IMR-90 (cell line): Measurements from ENCODE around the gene DENND1B. TPM values are rescaled to one million over a fixed set of nuclear protein-coding genes. Genes with fewer than 3 reads are reported as not detected.

Source experiments
- ATAC-seq: fragments of 200-7000 bp; cut with Tn5 transposase; 2 replicates; pipeline ENCODE4 v1.9.1; 2020; ENCODE audit warnings: low read depth, mild to moderate bottlenecking, moderate library complexity
- BruUV-seq: library from RNA; stranded (reverse); fragments of 400-500 nt; replicated peaks from 2 replicates; lab custom pipeline; 2021; lab: Mats Ljungman, UMichigan
- CTCF ChIA-PET: fragments of 300-600 bp; formaldehyde crosslinking; extraction: SDS; loops from one replicate; lab custom pipeline; 2021; ENCODE audit warnings: antibody characterized with exemption; lab: Yijun Ruan, JAX
- POLR2A ChIA-PET: fragments of 300-600 bp; sonication (Branson Sonifier 250); formaldehyde crosslinking; loops from one replicate; lab custom pipeline; 2022; ENCODE audit warnings: antibody characterized with exemption; ENCODE audit not compliant: unreplicated experiment; lab: Charles Lee
- DNase-seq: peaks from one replicate; pipeline ENCODE4 v3.0.0; 2013
- H2AFZ ChIP-seq: replicated peaks from 2 replicates; pipeline ENCODE3; 2013; ENCODE audit warnings: low read length, mild to moderate bottlenecking; ENCODE audit not compliant: poor library complexity
- H2AK5ac ChIP-seq: 2 replicates; pipeline ENCODE4 v1.6.1; 2013; ENCODE audit warnings: low read depth, low read length, inconsistent platforms
- H2AK9ac ChIP-seq: replicated peaks from 2 replicates; pipeline ENCODE3; 2013; ENCODE audit warnings: mild to moderate bottlenecking, low read depth, low read length, moderate library complexity; ENCODE audit not compliant: poor library complexity
- H2BK120ac ChIP-seq: 2 replicates; pipeline ENCODE4 v1.6.1; 2013; ENCODE audit warnings: low read depth, low read length, inconsistent platforms
- H2BK15ac ChIP-seq: 3 replicates; pipeline ENCODE4 v1.6.1; 2013; ENCODE audit warnings: low read depth, low read length, inconsistent platforms
- H2BK20ac ChIP-seq: 2 replicates; pipeline ENCODE4 v1.6.1; 2013; ENCODE audit warnings: low read depth, mild to moderate bottlenecking, inconsistent platforms, low read length, moderate library complexity
- H2BK5ac ChIP-seq: 2 replicates; pipeline ENCODE4 v1.6.1; 2013; ENCODE audit warnings: mild to moderate bottlenecking, low read depth, low read length, inconsistent platforms; ENCODE audit not compliant: poor library complexity, severe bottlenecking
- H3K14ac ChIP-seq: replicated peaks from 2 replicates; pipeline ENCODE4 v1.6.1; 2013; ENCODE audit warnings: low read depth, low read length, inconsistent platforms
- H3K18ac ChIP-seq: 2 replicates; pipeline ENCODE4 v1.6.1; 2013; ENCODE audit warnings: low read depth, low read length, control low read depth
- H3K23ac ChIP-seq: 2 replicates; pipeline ENCODE4 v1.6.1; 2013; ENCODE audit warnings: low read depth, low read length, inconsistent platforms
- H3K27ac ChIP-seq: 2 replicates; pipeline ENCODE4 v1.5.1; 2013; ENCODE audit warnings: mild to moderate bottlenecking, control low read depth, low read length; ENCODE audit not compliant: insufficient read depth
- H3K27me3 ChIP-seq: 2 replicates; pipeline ENCODE4 v1.6.1; 2013; ENCODE audit warnings: low read length; ENCODE audit not compliant: control insufficient read depth, insufficient read depth
- H3K36me3 ChIP-seq: 2 replicates; pipeline ENCODE4 v1.6.1; 2013; ENCODE audit warnings: low read length, mixed read lengths; ENCODE audit not compliant: control insufficient read depth, insufficient read depth
- H3K4ac ChIP-seq: 2 replicates; pipeline ENCODE4 v1.6.1; 2013; ENCODE audit warnings: low read depth, low read length, inconsistent platforms
- H3K4me1 ChIP-seq: 2 replicates; pipeline ENCODE4 v1.6.1; 2013; ENCODE audit warnings: low read length, mixed read lengths; ENCODE audit not compliant: control insufficient read depth, insufficient read depth
- H3K4me2 ChIP-seq: 2 replicates; pipeline ENCODE4 v1.6.1; 2013; ENCODE audit warnings: low read depth, mild to moderate bottlenecking, control low read depth, low read length, moderate library complexity
- H3K4me3 ChIP-seq: 2 replicates; pipeline ENCODE4 v1.5.1; 2013; ENCODE audit warnings: low read depth, mild to moderate bottlenecking, control low read depth, low read length, moderate library complexity; ENCODE audit not compliant: insufficient read depth
- H3K56ac ChIP-seq: 2 replicates; pipeline ENCODE4 v1.6.1; 2013; ENCODE audit warnings: low read length, inconsistent platforms; ENCODE audit not compliant: insufficient read depth; ENCODE audit errors: extremely low read depth
- H3K79me1 ChIP-seq, 2 experiments: 2 replicates each; pipeline ENCODE4 v1.6.1; 2013; ENCODE audit warnings: low read length in 2 of 2, inconsistent platforms in 1 of 2, low read depth in 1 of 2
- H3K9ac ChIP-seq: 2 replicates; pipeline ENCODE4 v1.6.1; 2013; ENCODE audit warnings: low read depth, low read length, control low read depth
- H3K9me1 ChIP-seq: 2 replicates; pipeline ENCODE4 v1.6.1; 2013; ENCODE audit warnings: low read length, inconsistent platforms; ENCODE audit not compliant: insufficient read depth
- H3K9me3 ChIP-seq: 2 replicates; pipeline ENCODE4 v1.6.1; 2013; ENCODE audit warnings: low read length; ENCODE audit not compliant: control insufficient read depth, insufficient read depth
- H4K20me1 ChIP-seq: 2 replicates; pipeline ENCODE4 v1.6.1; 2013; ENCODE audit warnings: low read length, inconsistent platforms; ENCODE audit not compliant: insufficient read depth
- H4K5ac ChIP-seq: 2 replicates; pipeline ENCODE4 v1.6.1; 2013; ENCODE audit warnings: mild to moderate bottlenecking, low read depth, low read length, control low read depth
- H4K8ac ChIP-seq, 2 experiments: 2 replicates each; pipeline ENCODE4 v1.6.1; 2013; ENCODE audit warnings: low read depth in 2 of 2, low read length in 2 of 2, control low read depth in 1 of 2, inconsistent platforms in 1 of 2
- H4K91ac ChIP-seq: 2 replicates; pipeline ENCODE4 v1.6.1; 2013; ENCODE audit warnings: low read depth, low read length, inconsistent platforms; ENCODE audit not compliant: insufficient read depth
- BHLHE40 ChIP-seq: fragments of 150-350 bp; IDR thresholded peaks from 2 replicates; pipeline ENCODE4 v1.6.1; 2016; ENCODE audit warnings: mild to moderate bottlenecking, low read depth, low read length
- CEBPB ChIP-seq: IDR thresholded peaks from 2 replicates; pipeline ENCODE4 v1.6.1; 2012; ENCODE audit warnings: low read depth, low read length, improper control_type of control experiment
- CHD1 ChIP-seq: IDR thresholded peaks from 2 replicates; pipeline ENCODE4 v1.6.1; 2012; ENCODE audit warnings: low read depth, low read length, improper control_type of control experiment
- ELK1 ChIP-seq: fragments of 150-350 bp; IDR thresholded peaks from 2 replicates; pipeline ENCODE4 v1.6.1; 2016; ENCODE audit warnings: low read depth, mild to moderate bottlenecking, low read length, moderate library complexity, borderline replicate concordance
- FOS ChIP-seq: fragments of 150-350 bp; IDR thresholded peaks from 2 replicates; pipeline ENCODE4 v1.6.1; 2016; ENCODE audit warnings: low read depth, low read length
- MXI1 ChIP-seq: IDR thresholded peaks from 2 replicates; pipeline ENCODE4 v1.6.1; 2012; ENCODE audit warnings: low read depth, mild to moderate bottlenecking, low read length, moderate library complexity, borderline replicate concordance
- NFE2L2 ChIP-seq: fragments of 150-350 bp; IDR thresholded peaks from 2 replicates; pipeline ENCODE4 v1.6.1; 2016; ENCODE audit warnings: low read depth, mild to moderate bottlenecking, low read length
- POLR2A ChIP-seq: IDR thresholded peaks from 2 replicates; pipeline ENCODE4 v1.6.1; 2012; ENCODE audit warnings: mild to moderate bottlenecking, low read depth, low read length
- RCOR1 ChIP-seq: IDR thresholded peaks from 2 replicates; pipeline ENCODE4 v1.6.1; 2012; ENCODE audit warnings: mild to moderate bottlenecking, low read length, improper control_type of control experiment; ENCODE audit not compliant: insufficient replicate concordance
- USF2 ChIP-seq: fragments of 150-350 bp; IDR thresholded peaks from 2 replicates; pipeline ENCODE4 v1.6.1; 2017; ENCODE audit warnings: mild to moderate bottlenecking, antibody characterized with exemption, low read length, low read depth
- WGBS, 2 experiments: methylation state at CpG; one replicate each; pipeline versions ENCODE4 v1.1.5 to v1.1.7; 2013; ENCODE audit warnings: missing lambda C conversion rate in 2 of 2; ENCODE audit not compliant: insufficient read length in 1 of 2; ENCODE audit errors: extremely low coverage in 2 of 2; 5-methylcytosine and 5-hydroxymethylcytosine counted together
- dilution Hi-C: fragments of 300-500 bp; cut with HindIII; formaldehyde crosslinking; loops from one replicate; pipeline ENCODE4 v1.14.3; 2018; ENCODE audit warnings: low sequenced_read_pairs; ENCODE audit not compliant: unreplicated experiment
- in situ Hi-C: fragments of 300-500 bp; cut with MboI; formaldehyde crosslinking; loops from 3 replicates; pipeline ENCODE4 v1.14.3; 2019; ENCODE audit warnings: low sequenced_read_pairs, inconsistent platforms, mixed read lengths
- intact Hi-C: fragments of 100-400 bp; cut with micrococcal nuclease; formaldehyde crosslinking; loops from 2 replicates; pipeline ENCODE4 v1.10.0; 2022
- polyA plus RNA-seq, 3 experiments: library from polyadenylated mRNA; depleted of rRNA; stranded (reverse); fragments of >200 nt; gene quantifications; 2 replicates each; pipeline ENCODE4 v1.2.3, GENCODE V29; 2012; ENCODE audit warnings: low replicate concordance in 1 of 3
- total RNA-seq: library from RNA; depleted of rRNA; stranded (reverse); fragments of >200 nt; gene quantifications from 2 replicates; pipeline ENCODE4 v1.2.3, GENCODE V29; 2012

The DENND1B gene
- total and polyA plus RNA-seq, 2 of the 4 experiments (the other 2 are of a cell fraction): 4.0 to 24.2 TPM

- TF ChIP-seq NFE2L2: no peak
- no peak for TF ChIP-seq FOS
- no peak for TF ChIP-seq CHD1
- TF ChIP-seq POLR2A: no peak
- TF ChIP-seq RCOR1: no peak
- TF ChIP-seq USF2: no peak
- TF ChIP-seq MXI1: no peak
- no peak for TF ChIP-seq CEBPB
- TF ChIP-seq ELK1: no peak
- no peak for TF ChIP-seq BHLHE40
- in situ Hi-C loops (no loop called here), dilution Hi-C loops (no loop called here), intact Hi-C loops (no loop called here)
- Histone ChIP-seq H3K27ac (no peak overlapping the region), H4K20me1 (peaks cover 9% of the 10 kb centered on the region; the same call in 1 of the 2 replicates), H3K9me1 (peaks cover 4% of the 10 kb centered on the region), H2BK20ac (no peak overlapping the region), H3K4ac (no peak overlapping the region), H3K4me2 (no peak overlapping the region), H3K9me3 (no peaks in the 10 kb centered on the region), H2AFZ (no peak overlapping the region), H3K79me1 (peaks cover 25 to 46% of the 10 kb centered on the region in 2 experiments), H3K27me3 (no peaks in the 10 kb centered on the region), H3K18ac (no peak overlapping the region), H2BK120ac (no peak overlapping the region), H3K14ac (no peak overlapping the region), H3K23ac (no peak overlapping the region), H2AK5ac (no peak overlapping the region), H4K5ac (no peak overlapping the region), H2AK9ac (no peak overlapping the region), H3K4me1 (peaks cover 4% of the 10 kb centered on the region), H4K91ac (no peak overlapping the region), H3K4me3 (no peak overlapping the region), H3K56ac (no peak overlapping the region), H3K9ac (no peak overlapping the region), H2BK15ac (no peak overlapping the region), H4K8ac (no peak overlapping the region), H3K36me3 (no peaks in the 10 kb centered on the region), H2BK5ac (no peak overlapping the region)
- CTCF ChIA-PET: no interaction called here
- DNase-seq (no peak), ATAC-seq (no peak)
- no TSS peak for BruUV-seq
- POLR2A ChIA-PET: no interaction called here
- no CpG with 5 or more reads among the region's 1 CpG for WGBS, 2 experiments
Measured at GRCh38 chr1:197737916-197738315, 37.4 kb downstream of the DENND1B start.
